Skeletal muscle tissue (tissue), 4 donors: Measurements from ENCODE around the gene P2RY13. TPM values are rescaled to one million over a fixed set of nuclear protein-coding genes. Genes with fewer than 3 reads are reported as not detected.
A peak's percentile ranks its signal among the peaks of the same experiment; 100 is the strongest.

Experiments
- H3K27ac ChIP-seq: one replicate; pipeline ENCODE4 v1.7.0; 2013; ENCODE audit warnings: mild to moderate bottlenecking, low read depth, low read length, inconsistent platforms
- H3K27me3 ChIP-seq, 3 donors: one replicate each; pipeline ENCODE4 v1.7.0; 2013; ENCODE audit warnings: low read length in 3 of 3; ENCODE audit not compliant: control insufficient read depth in 3 of 3, insufficient read depth in 3 of 3
- H3K36me3 ChIP-seq, 3 donors: one replicate each; pipeline ENCODE4 v1.7.0; 2013; ENCODE audit warnings: low read length in 3 of 3; ENCODE audit not compliant: control insufficient read depth in 3 of 3, insufficient read depth in 3 of 3
- H3K4me1 ChIP-seq, 3 donors: one replicate each; pipeline ENCODE4 v1.7.0; 2013; ENCODE audit warnings: low read length in 3 of 3, mild to moderate bottlenecking in 3 of 3; ENCODE audit not compliant: control insufficient read depth in 3 of 3, insufficient read depth in 3 of 3
- H3K4me3 ChIP-seq, 3 donors: one replicate each; pipeline ENCODE4 v1.7.0; 2013; ENCODE audit warnings: low read length in 3 of 3
- H3K9ac ChIP-seq, 3 donors: one replicate each; pipeline ENCODE4 v1.7.0; 2013; ENCODE audit warnings: low read length in 3 of 3, mild to moderate bottlenecking in 3 of 3, moderate library complexity in 2 of 3, low read depth in 1 of 3
- H3K9me3 ChIP-seq, 3 donors: one replicate each; pipeline ENCODE4 v1.7.0; 2013; ENCODE audit warnings: low read length in 3 of 3; ENCODE audit not compliant: control insufficient read depth in 3 of 3
- total RNA-seq: library from RNA; depleted of rRNA; stranded (reverse); fragments of >200 nt; gene quantifications from one replicate; pipeline ENCODE4 v1.2.3, GENCODE V29; 2014
- donor health status: Osteomylitis.

P2RY13 gene
- total RNA-seq, 1 donor from 2014 or later: 2.6 TPM

- H3K36me3 ChIP-seq: no peaks in the 10 kb centered on the region
- no peaks in the 10 kb centered on the region for H3K9me3 ChIP-seq
- H3K9ac ChIP-seq: peak overlapping the region in 1 of 3 donors; percentile 10
- peak overlapping the region; percentile 50 for H3K27ac ChIP-seq
- H3K27me3 ChIP-seq: no peaks in the 10 kb centered on the region
- H3K4me3 ChIP-seq: no peak overlapping the region
- H3K4me1 ChIP-seq: no peaks in the 10 kb centered on the region
Observed at GRCh38 chr3:151281671-151282324, 47.6 kb downstream of the P2RY13 start.

GRCh38 chr3:151278230-151278629 is 51.1 kb downstream of the P2RY13 start, which contains the start of gene P2RY14:
Gene P2RY14 (minus strand): TSS chr3:151278542. CDS start chr3:151214316, 64,226 bp downstream.
- no peaks in the 10 kb centered on the region for H3K4me1 ChIP-seq
- H3K4me3 ChIP-seq: no peak within 1 kb of the TSS
- peak within 1 kb of the TSS; percentile 21 for H3K27ac ChIP-seq

GRCh38 chr3:151276687-151277042 is 52.7 kb downstream of the P2RY13 start:
- no peak overlapping the region for H3K4me3 ChIP-seq
- no peaks in the 10 kb centered on the region for H3K36me3 ChIP-seq
- H3K4me1 ChIP-seq: no peaks in the 10 kb centered on the region
- no peaks in the 10 kb centered on the region for H3K27me3 ChIP-seq
- no peak overlapping the region for H3K27ac ChIP-seq
- no peak overlapping the region for H3K9ac ChIP-seq
- H3K9me3 ChIP-seq: no peaks in the 10 kb centered on the region

More at GRCh38 chr3:151278230-151278629, 51.1 kb downstream of the P2RY13 start, which contains the start of gene P2RY14:
- Histone ChIP-seq H3K27me3 (no peaks in the 10 kb centered on the region), H3K36me3 (no peaks in the 10 kb centered on the region), H3K9me3 (no peaks in the 10 kb centered on the region), H3K9ac (no peak within 1 kb of the TSS)

Other genes with a start within 250 kb of the P2RY13 start
- gene MED12L, start 243.9 kb downstream of the P2RY13 start, total RNA-seq: 8.9 TPM
- 1.6 TPM for gene GPR171, start 126.3 kb downstream of the P2RY13 start, total RNA-seq
- 1.6 TPM for gene P2RY14, start 51.0 kb downstream of the P2RY13 start, total RNA-seq
- not detected for gene GPR87, start 12.7 kb downstream of the P2RY13 start, total RNA-seq
- 0.52 TPM for gene P2RY12, start 55.2 kb upstream of the P2RY13 start, total RNA-seq
- gene IGSF10, start 131.5 kb upstream of the P2RY13 start, total RNA-seq: 18.3 TPM